Inferior parietal cortex (tissue), 1 donor: Measurements from ENCODE around the gene UNC5C.

Experiments
- DNase-seq: peaks from one replicate; pipeline ENCODE4 v3.0.0-alpha.2; 2016; ENCODE audit errors: extremely low spot score

The UNC5C gene

GRCh38 chr4:95268819-95269565 is 279.8 kb downstream of the UNC5C start:
- no peak for DNase-seq

GRCh38 chr4:95267081-95267480 is 281.7 kb downstream of the UNC5C start:
- DNase-seq, result no peak

GRCh38 chr4:95265814-95266740 is 282.7 kb downstream of the UNC5C start:
- DNase-seq, result no peak

- no peak for DNase-seq
These were observed 283.9 kb downstream of the UNC5C start for GRCh38 chr4:95264843-95265242.

- DNase-seq, result peak; percentile 55
These were observed 284.8 kb downstream of the UNC5C start for GRCh38 chr4:95263960-95264359.

GRCh38 chr4:95263391-95263790 is 285.4 kb downstream of the UNC5C start:
- DNase-seq, result no peak

- DNase-seq, result no peak
These were observed 292.5 kb downstream of the UNC5C start for GRCh38 chr4:95256108-95256835.

- DNase-seq, result no peak
These were observed 293.2 kb downstream of the UNC5C start for GRCh38 chr4:95255396-95256107.

GRCh38 chr4:95251568-95251967 is 297.2 kb downstream of the UNC5C start:
- no peak for DNase-seq

- DNase-seq, result no peak
These were observed 298.1 kb downstream of the UNC5C start for GRCh38 chr4:95250544-95251137.

GRCh38 chr4:95249426-95250021 is 299.2 kb downstream of the UNC5C start:
- no peak for DNase-seq

GRCh38 chr4:95248720-95249425 is 299.9 kb downstream of the UNC5C start:
- no peak for DNase-seq

- DNase-seq, result no peak
These were observed 304.9 kb downstream of the UNC5C start for GRCh38 chr4:95243892-95244291.

GRCh38 chr4:95238554-95238953 is 310.2 kb downstream of the UNC5C start:
- DNase-seq, result no peak

- DNase-seq, result peak; percentile 69
These were observed 316.2 kb downstream of the UNC5C start for GRCh38 chr4:95232358-95233156.

GRCh38 chr4:95231681-95232080 is 317.1 kb downstream of the UNC5C start:
- no peak for DNase-seq

GRCh38 chr4:95225849-95226248 is 322.9 kb downstream of the UNC5C start:
- no peak for DNase-seq

GRCh38 chr4:95224402-95224801 is 324.4 kb downstream of the UNC5C start:
- DNase-seq, result no peak
